K562 (cell line): Measurements from ENCODE around the gene EXOC4. TPM values are rescaled to one million over a fixed set of nuclear protein-coding genes. Genes with fewer than 3 reads are reported as not detected.

Experiments
- ATAC-seq: fragments of 200-7000 bp; cut with Tn5 transposase; 3 replicates; pipeline ENCODE4 v1.9.1; 2020; ENCODE audit warnings: moderate library complexity
- BruUV-seq: library from RNA; stranded (reverse); fragments of 400-500 nt; replicated peaks from 2 replicates; lab custom pipeline; 2021; lab: Mats Ljungman, UMichigan
- CTCF ChIA-PET: fragments of 300-600 bp; formaldehyde crosslinking; extraction: SDS; loops from one replicate; lab custom pipeline; 2021; ENCODE audit warnings: low intra/inter-chr PET ratio; lab: Yijun Ruan, JAX
- POLR2A ChIA-PET: fragments of 300-600, 350-650 bp; sonication (Branson Sonifier 250); formaldehyde crosslinking; extraction: SDS; loops from one replicate; lab custom pipeline; 2021; ENCODE audit warnings: antibody characterized with exemption, inconsistent platforms; lab: Yijun Ruan, JAX
- DNase-seq, 4 experiments: peaks; one replicate each; pipeline versions ENCODE4 v3.0.0 to v3.0.0-alpha.2; 2011 to 2018; ENCODE audit warnings: low spot score in 3 of 4, mixed read lengths in 3 of 4; ENCODE audit errors: extremely low read depth in 1 of 4
- FAIRE-seq: peaks from 2 replicates; lab custom pipeline; 2011; peaks lifted over from hg19 to GRCh38; lab: Jason Lieb, UNC
- H2AFZ ChIP-seq: 2 replicates; pipeline ENCODE4 v1.6.0; 2011; ENCODE audit warnings: low read depth, low read length, control low read depth, inconsistent platforms
- H3K27ac ChIP-seq: fragments of 200-600 bp; 3 replicates; pipeline ENCODE4 v1.8.0; 2011; ENCODE audit warnings: low read depth, mild to moderate bottlenecking, control low read depth, inconsistent platforms, low read length, moderate library complexity, mixed read lengths; ENCODE audit errors: extremely low read depth
- H3K27me3 ChIP-seq, 2 experiments: fragments of 300-600 bp in 1 of 2; 2 replicates in 1 of 2; 3 replicates in 1 of 2; pipeline versions ENCODE4 v1.6.0 to v1.8.0; 2011; ENCODE audit warnings: inconsistent platforms in 2 of 2, low read length in 2 of 2, mild to moderate bottlenecking in 1 of 2, mixed read lengths in 1 of 2, moderate library complexity in 1 of 2; ENCODE audit not compliant: control insufficient read depth in 2 of 2, insufficient read depth in 2 of 2
- H3K36me3 ChIP-seq: fragments of 300-600 bp; 3 replicates; pipeline ENCODE4 v1.8.0; 2011; ENCODE audit warnings: mild to moderate bottlenecking, low read length, inconsistent platforms; ENCODE audit not compliant: control insufficient read depth, insufficient read depth
- H3K4me1 ChIP-seq, 2 experiments: fragments of 200-600 bp in 1 of 2; replicated peaks in 1 of 2; 2 replicates in 1 of 2; 3 replicates in 1 of 2; pipeline versions ENCODE4 v1.5.1 to v1.8.0; 2011; ENCODE audit warnings: inconsistent platforms in 2 of 2, low read length in 2 of 2, mild to moderate bottlenecking in 1 of 2, mixed read lengths in 1 of 2, moderate library complexity in 1 of 2; ENCODE audit not compliant: control insufficient read depth in 2 of 2, insufficient read depth in 2 of 2
- H3K4me2 ChIP-seq: 2 replicates; pipeline ENCODE4 v1.6.1; 2011; ENCODE audit warnings: low read length, control low read depth, inconsistent platforms, mixed read lengths; ENCODE audit not compliant: insufficient read depth
- H3K4me3 ChIP-seq: fragments of 200-600 bp; sonication (generic), shearing (Covaris generic); 2 replicates; pipeline ENCODE4 v1.5.1; 2016; ENCODE audit warnings: control low read depth, inconsistent platforms
- H3K79me2 ChIP-seq: fragments of 200-600 bp; 3 replicates; pipeline ENCODE4 v1.8.0; 2011; ENCODE audit warnings: low read length, inconsistent platforms; ENCODE audit not compliant: control insufficient read depth, insufficient read depth
- H3K9ac ChIP-seq, 2 experiments: 2 replicates each; pipeline versions ENCODE4 v1.6.0 to v1.6.1; 2011; ENCODE audit warnings: low read depth in 2 of 2, low read length in 2 of 2, control low read depth in 1 of 2, inconsistent platforms in 1 of 2, mild to moderate bottlenecking in 1 of 2, mixed read lengths in 1 of 2; ENCODE audit not compliant: insufficient read depth in 1 of 2
- H3K9me1 ChIP-seq: one replicate; pipeline ENCODE4 v1.6.0; 2011; ENCODE audit warnings: inconsistent platforms, mild to moderate bottlenecking, low read length, moderate library complexity; ENCODE audit not compliant: control insufficient read depth, insufficient read depth
- H3K9me3 ChIP-seq: replicated peaks from 2 replicates; pipeline ENCODE4 v1.5.1; 2011; ENCODE audit warnings: low read depth, low read length, inconsistent platforms; ENCODE audit not compliant: control insufficient read depth, insufficient read depth
- H4K20me1 ChIP-seq: replicated peaks from 2 replicates; pipeline ENCODE4 v1.6.1; 2011; ENCODE audit warnings: low read length, inconsistent platforms, mixed read lengths; ENCODE audit not compliant: control insufficient read depth, insufficient read depth
- CBX2 ChIP-seq: fragments of 200-600 bp; sonication (generic); IDR thresholded peaks from one replicate; pipeline ENCODE4 v1.6.1; 2012; ENCODE audit warnings: mild to moderate bottlenecking, low read length, inconsistent platforms; ENCODE audit not compliant: insufficient read depth, poor library complexity, severe bottlenecking
- CBX8 ChIP-seq: fragments of 200-600 bp; sonication (generic); IDR thresholded peaks from 2 replicates; pipeline ENCODE4 v1.6.1; 2012; ENCODE audit warnings: borderline replicate concordance, mixed run types, low read depth, mild to moderate bottlenecking, moderate library complexity, mixed read lengths, low read length, control low read depth, inconsistent platforms; ENCODE audit not compliant: poor library complexity, severe bottlenecking; ENCODE audit errors: extremely low read depth
- E2F1 ChIP-seq: sonication (generic); formaldehyde crosslinking; IDR thresholded peaks from 2 replicates; pipeline ENCODE4 v1.8.1; 2023; ENCODE audit warnings: mild to moderate bottlenecking, missing genetic modification reagents, moderate library complexity
- ETV6 ChIP-seq, 3 experiments: fragments of 150-350 bp in 1 of 3; sonication (generic) in 1 of 3; formaldehyde crosslinking in 1 of 3; IDR thresholded peaks; 2 replicates each; pipeline versions ENCODE4 v1.6.1 to v1.8.0; 2014 to 2022; ENCODE audit warnings: borderline replicate concordance in 2 of 3, low read depth in 2 of 3, antibody characterized with exemption in 1 of 3, low read length in 1 of 3, mild to moderate bottlenecking in 1 of 3, missing genetic modification reagents in 1 of 3
- HMGN3 ChIP-seq: IDR thresholded peaks from 2 replicates; pipeline ENCODE4 v1.6.1; 2011; ENCODE audit warnings: borderline replicate concordance, low read depth, mild to moderate bottlenecking, mixed read lengths, low read length; ENCODE audit not compliant: insufficient read length; ENCODE audit errors: extremely low read depth
- KLF1 ChIP-seq: fragments of 450-650 bp; IDR thresholded peaks from 2 replicates; pipeline ENCODE4 v1.6.1; 2016; ENCODE audit warnings: missing genetic modification characterization, missing compliant biosample characterization
- MTA1 ChIP-seq: fragments of 450-650 bp; IDR thresholded peaks from 2 replicates; pipeline ENCODE4 v1.6.1; 2017; ENCODE audit warnings: borderline replicate concordance
- POLR2B ChIP-seq: fragments of 450-650 bp; IDR thresholded peaks from 2 replicates; pipeline ENCODE4 v1.6.1; 2018; ENCODE audit warnings: low read depth; ENCODE audit not compliant: partially characterized antibody
- RNF2 ChIP-seq: sonication (generic); IDR thresholded peaks from 2 replicates; pipeline ENCODE4 v1.6.1; 2016
- ZNF318 ChIP-seq, 2 experiments: fragments of 450-650 bp; IDR thresholded peaks; 2 replicates each; pipeline ENCODE4 v1.6.1; 2016; ENCODE audit warnings: mild to moderate bottlenecking in 2 of 2, borderline replicate concordance in 1 of 2, low read depth in 1 of 2, moderate library complexity in 1 of 2
- WGBS: fragments of 100-300 bp; shearing (Covaris generic); methylation state at CpG from one replicate; pipeline ENCODE4 v1.1.6; 2016; ENCODE audit warnings: low coverage, mixed read lengths; ENCODE audit not compliant: insufficient coverage; ENCODE audit errors: missing lambda C conversion rate; 5-methylcytosine and 5-hydroxymethylcytosine counted together
- in situ Hi-C: fragments of 300-500 bp; cut with MboI; formaldehyde crosslinking; loops from 4 replicates; pipeline ENCODE4 v1.15.0; 2018; ENCODE audit warnings: inconsistent platforms, mixed read lengths
- intact Hi-C: fragments of 100-400 bp; cut with micrococcal nuclease; formaldehyde crosslinking; loops from 2 replicates; pipeline ENCODE4 v1.14.2; 2022
- polyA plus RNA-seq, 8 experiments: library from polyadenylated mRNA; depleted of rRNA in 4 of 8; stranded (reverse) in 5 of 8; unstranded in 3 of 8; fragments of >200 nt; fragmentation: Nextera tagmentation in 2 of 8; fragmentation: Illumina TruSeq in 1 of 8; extraction: Ambion mirVana in 2 of 8; extraction: Trizol in 1 of 8; gene quantifications; 2 replicates each; pipeline versions ENCODE4 v1.2.1 to v1.2.3, GENCODE V29; 2011 to 2014; ENCODE audit warnings: inconsistent platforms in 1 of 8, missing spikeins in 1 of 8
- total RNA-seq, 7 experiments: library from RNA; depleted of rRNA in 6 of 7; stranded (reverse); fragments of >200 nt in 6 of 7; fragmentation: Illumina TruSeq in 2 of 7; extraction: Trizol in 2 of 7; gene quantifications; 2 replicates each; pipeline versions ENCODE4 v1.2.1 to v1.2.3, GENCODE V29; 2011 to 2021; ENCODE audit warnings: low replicate concordance in 1 of 7

The EXOC4 gene
- total and polyA plus RNA-seq, 9 of the 15 experiments (the other 6 are each of a cell fraction or from before 2014, with no cell fraction given), result 18.5 to 73.1 (median 46.6) TPM

GRCh38 chr7:133240302-133240701, 12.6 kb upstream of the EXOC4 start:
- FAIRE-seq, result no peak
- Histone ChIP-seq H3K27ac (no peak overlapping the region), H3K9ac (no peak overlapping the region), H3K9me1 (no peaks in the 10 kb centered on the region), H3K4me2 (no peak overlapping the region), H3K4me3 (no peak overlapping the region), H3K79me2 (no peaks in the 10 kb centered on the region), H3K9me3 (no peaks in the 10 kb centered on the region), H3K36me3 (no peaks in the 10 kb centered on the region), H4K20me1 (no peaks in the 10 kb centered on the region), H2AFZ (no peak overlapping the region), H3K27me3 (peaks cover 13 to 15% of the 10 kb centered on the region in 2 experiments), H3K4me1 (no peaks in the 10 kb centered on the region)
- POLR2A ChIA-PET, result no interaction called here
- CTCF ChIA-PET, result no interaction called here
- in situ Hi-C loops, result no loop called here
- intact Hi-C loops, result no loop called here
- DNase-seq, result no peak
- ATAC-seq, result no peak
- BruUV-seq, result no TSS peak
- WGBS, result 1% methylated on average over 3 of the region's 3 CpGs
- TF ChIP-seq KLF1 (tag) (no peak), HMGN3 (no peak), MTA1 (no peak), ETV6 (IDR thresholded peaks at IDR 0.05; ENCODE audit: borderline replicate concordance in 1 of 2, low read depth in 2 of 2, low read length in 1 of 2) (no peak), ETV6 (CRISPR knock-in tag; IDR thresholded peaks at IDR 0.05; ENCODE audit: borderline replicate concordance) (no peak), ZNF318 (IDR thresholded peaks at IDR 0.05; ENCODE audit: borderline replicate concordance in 1 of 2, low read depth in 1 of 2) (no peak), CBX2 (peak; percentile 83), E2F1 (CRISPR knock-in tag) (no peak), CBX8 (peak; percentile 92), POLR2B (no peak), RNF2 (peak; percentile 55; the same call in 1 of the 2 replicates)
